ENCODE data around the gene BTG1.
"Not testable (repeated sequence)": the region's sequence is repeated elsewhere in the genome, so short reads cannot be mapped to it uniquely, and the experiment has no call there.

The BTG1 gene

DNA sequence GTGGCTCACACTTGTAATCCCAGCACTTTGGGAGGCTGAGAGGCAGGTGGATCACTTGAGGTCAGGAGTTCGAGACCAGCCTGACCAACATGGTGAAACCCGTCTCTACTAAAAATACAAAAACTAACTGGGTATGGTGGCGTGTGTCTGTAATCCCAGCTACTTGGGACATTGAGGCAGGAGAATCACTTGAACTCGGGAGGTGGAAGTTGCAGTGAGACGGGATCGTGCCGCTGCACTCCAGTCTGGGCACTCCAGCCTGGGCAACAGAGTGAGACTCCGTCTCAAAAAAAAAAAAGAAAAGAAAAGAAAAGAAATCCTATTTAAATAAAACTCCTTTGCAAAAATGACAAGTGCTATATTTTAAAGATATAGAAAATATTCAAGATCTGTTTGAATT is 10.1 kb downstream of the BTG1 start:
- H3K36me3 ChIP-seq (ENCODE audit: control insufficient read depth in 2 of 2, insufficient read depth in 2 of 2, low read length in 2 of 2); H3K9ac ChIP-seq (ENCODE audit: low read depth in 1 of 2, low read length in 2 of 2); H3K27ac ChIP-seq (ENCODE audit: low read depth in 2 of 2, low read length in 2 of 2); H3K4me3 ChIP-seq (ENCODE audit: low read length in 2 of 2); H3K9me3 ChIP-seq (ENCODE audit: control insufficient read depth in 2 of 2, low read length in 2 of 2); H3K27me3 ChIP-seq (ENCODE audit: control insufficient read depth in 2 of 2, insufficient read depth in 2 of 2, low read length in 2 of 2): not testable (repeated sequence)
- peaks cover 23 to 36% of the 10 kb centered on the region in 2 donors for H3K4me1 ChIP-seq (ENCODE audit: control insufficient read depth in 2 of 2, insufficient read depth in 2 of 2, low read length in 2 of 2)

DNA sequence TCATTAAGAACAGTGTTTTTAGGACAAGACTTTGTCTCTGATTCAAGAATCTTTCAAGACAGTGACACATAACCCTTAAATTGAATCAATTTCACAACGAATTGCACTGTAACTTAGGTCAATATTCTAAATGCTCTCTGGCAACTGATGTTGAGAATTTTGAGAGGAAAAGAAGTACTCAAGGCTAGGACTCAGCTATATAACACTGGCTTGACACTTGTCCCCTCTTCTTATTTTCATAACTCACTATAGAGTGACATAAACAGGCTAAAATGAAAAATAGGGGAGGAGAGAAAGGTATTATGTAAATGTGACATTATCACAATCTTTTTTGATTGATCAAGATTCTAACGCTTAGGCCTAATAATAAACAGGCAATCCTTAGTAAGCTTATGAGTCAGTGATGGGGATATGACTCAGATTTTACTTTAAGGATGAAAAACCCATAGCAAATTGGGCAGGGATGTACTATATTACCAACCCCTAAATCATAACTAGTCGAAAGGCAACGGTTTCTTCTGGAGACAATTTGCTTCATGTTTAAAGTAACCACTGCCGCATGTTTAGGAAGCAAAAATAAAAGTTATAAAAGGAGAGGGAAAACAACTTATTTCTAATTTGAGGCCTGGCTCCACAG is 10.9 kb downstream of the BTG1 start:
- peaks cover 23 to 32% of the 10 kb centered on the region in 2 donors for H3K4me1 ChIP-seq (ENCODE audit: control insufficient read depth in 2 of 2, insufficient read depth in 2 of 2, low read length in 2 of 2)
- H3K27ac ChIP-seq (ENCODE audit: low read depth in 2 of 2, low read length in 2 of 2) = peak overlapping the region; percentile 28 to 46
- no peaks in the 10 kb centered on the region for H3K27me3 ChIP-seq (ENCODE audit: control insufficient read depth in 2 of 2, insufficient read depth in 2 of 2, low read length in 2 of 2)
- peaks cover 0 to under 1% of the 10 kb centered on the region in 2 donors for H3K36me3 ChIP-seq (ENCODE audit: control insufficient read depth in 2 of 2, insufficient read depth in 2 of 2, low read length in 2 of 2)
- no peak overlapping the region for H3K4me3 ChIP-seq (ENCODE audit: low read length in 2 of 2)
- H3K9me3 ChIP-seq (ENCODE audit: control insufficient read depth in 2 of 2, low read length in 2 of 2) = no peaks in the 10 kb centered on the region
- peak overlapping the region in 1 of 2 donors; percentile 29 for H3K9ac ChIP-seq (ENCODE audit: low read depth in 1 of 2, low read length in 2 of 2)

DNA sequence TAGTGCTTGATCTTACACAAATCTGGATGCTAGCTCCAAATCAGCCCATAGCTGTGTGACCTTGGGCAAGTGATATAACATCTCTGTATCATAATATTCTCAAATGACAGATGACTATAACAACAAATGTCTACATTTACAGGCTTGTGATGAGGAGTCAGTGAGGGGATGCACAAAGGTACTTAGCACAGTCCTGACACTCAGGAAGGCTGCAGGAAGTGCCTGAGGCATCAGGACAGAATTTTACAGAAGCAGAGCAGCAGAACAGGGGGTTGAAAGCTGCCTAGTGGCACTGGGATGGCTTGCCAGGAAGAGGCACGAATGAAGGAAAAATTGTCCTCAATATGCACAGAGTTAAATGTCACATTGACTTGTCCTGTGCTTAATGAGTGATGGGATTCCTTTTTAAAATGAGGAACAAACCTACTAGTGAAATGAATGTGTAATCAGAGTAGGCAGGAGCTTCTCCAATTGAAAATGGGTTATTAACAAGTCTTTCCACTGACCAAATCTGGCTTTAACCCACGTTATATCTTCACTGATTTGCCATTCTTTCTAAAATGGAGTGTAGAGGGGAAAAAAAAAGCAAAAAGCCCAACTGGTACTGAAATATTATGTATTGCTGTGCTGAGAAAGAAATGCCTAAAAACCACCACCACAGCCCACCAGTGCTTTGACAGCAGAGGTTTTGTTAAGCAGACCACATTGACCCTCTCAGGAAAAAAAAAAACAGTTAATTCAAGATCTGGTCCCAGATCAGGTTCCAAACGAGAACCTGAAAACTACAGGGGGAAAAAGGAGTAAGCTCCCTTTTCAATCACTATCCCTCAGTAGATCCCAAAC is 11.6 kb downstream of the BTG1 start:
- Histone ChIP-seq H3K4me1 (ENCODE audit: control insufficient read depth in 2 of 2, insufficient read depth in 2 of 2, low read length in 2 of 2) (peaks cover 23 to 31% of the 10 kb centered on the region in 2 donors), H3K9ac (ENCODE audit: low read depth in 1 of 2, low read length in 2 of 2) (peak overlapping the region in 1 of 2 donors; percentile 29), H3K4me3 (ENCODE audit: low read length in 2 of 2) (peak overlapping the region in 1 of 2 donors; percentile 43), H3K9me3 (ENCODE audit: control insufficient read depth in 2 of 2, low read length in 2 of 2) (no peaks in the 10 kb centered on the region), H3K36me3 (ENCODE audit: control insufficient read depth in 2 of 2, insufficient read depth in 2 of 2, low read length in 2 of 2) (no peaks in the 10 kb centered on the region), H3K27me3 (ENCODE audit: control insufficient read depth in 2 of 2, insufficient read depth in 2 of 2, low read length in 2 of 2) (no peaks in the 10 kb centered on the region), H3K27ac (ENCODE audit: low read depth in 2 of 2, low read length in 2 of 2) (peak overlapping the region; percentile 28 to 46)

DNA sequence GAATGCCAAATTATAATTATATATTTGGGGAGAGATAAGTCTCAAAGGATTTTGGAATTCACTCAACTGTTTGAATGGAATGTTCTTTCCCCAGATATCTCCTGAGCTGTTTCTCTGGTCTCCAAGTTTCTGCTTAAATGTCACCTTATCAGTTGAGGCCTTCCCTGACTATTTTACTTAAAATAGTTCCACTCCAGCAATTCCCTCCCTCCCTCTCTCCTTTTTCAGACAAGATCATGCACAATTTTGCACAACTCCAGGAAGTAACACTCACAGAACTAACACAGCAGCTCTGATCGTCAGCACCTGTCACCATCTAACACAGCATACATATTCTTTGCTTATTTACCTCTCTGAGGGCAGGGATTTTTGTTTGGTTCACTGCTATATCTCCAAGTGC is 12.5 kb downstream of the BTG1 start:
- no peak overlapping the region for H3K27ac ChIP-seq (ENCODE audit: low read depth in 2 of 2, low read length in 2 of 2)
- H3K9ac ChIP-seq (ENCODE audit: low read depth in 1 of 2, low read length in 2 of 2) = no peak overlapping the region
- H3K4me1 ChIP-seq (ENCODE audit: control insufficient read depth in 2 of 2, insufficient read depth in 2 of 2, low read length in 2 of 2) = peaks cover 23 to 24% of the 10 kb centered on the region in 2 donors
- H3K4me3 ChIP-seq (ENCODE audit: low read length in 2 of 2) = no peak overlapping the region
- H3K9me3 ChIP-seq (ENCODE audit: control insufficient read depth in 2 of 2, low read length in 2 of 2) = no peaks in the 10 kb centered on the region
- H3K36me3 ChIP-seq (ENCODE audit: control insufficient read depth in 2 of 2, insufficient read depth in 2 of 2, low read length in 2 of 2) = no peaks in the 10 kb centered on the region
- H3K27me3 ChIP-seq (ENCODE audit: control insufficient read depth in 2 of 2, insufficient read depth in 2 of 2, low read length in 2 of 2) = no peaks in the 10 kb centered on the region

DNA sequence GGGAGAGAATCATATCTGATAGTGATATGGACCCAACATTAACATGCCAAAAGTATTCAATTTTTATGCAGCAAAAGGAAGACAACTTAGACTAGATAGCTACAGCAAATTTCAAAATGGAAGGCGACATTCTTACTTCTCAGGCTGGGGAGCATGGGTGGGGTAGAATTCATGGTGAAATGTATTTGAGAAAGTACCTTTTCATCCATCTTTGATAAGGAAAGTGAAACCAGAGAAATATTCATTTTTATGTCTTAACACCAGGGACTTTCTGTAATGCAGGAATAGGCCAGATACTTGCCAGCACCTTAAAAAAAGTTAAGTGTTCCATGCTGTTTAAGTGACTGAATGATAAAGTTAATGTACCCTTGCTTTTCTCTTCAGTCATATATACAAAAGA is 13.4 kb downstream of the BTG1 start:
- Histone ChIP-seq H3K27me3 (ENCODE audit: control insufficient read depth in 2 of 2, insufficient read depth in 2 of 2, low read length in 2 of 2) (no peaks in the 10 kb centered on the region), H3K4me1 (ENCODE audit: control insufficient read depth in 2 of 2, insufficient read depth in 2 of 2, low read length in 2 of 2) (peaks cover 18 to 20% of the 10 kb centered on the region in 2 donors), H3K9me3 (ENCODE audit: control insufficient read depth in 2 of 2, low read length in 2 of 2) (no peaks in the 10 kb centered on the region), H3K9ac (ENCODE audit: low read depth in 1 of 2, low read length in 2 of 2) (no peak overlapping the region), H3K4me3 (ENCODE audit: low read length in 2 of 2) (no peak overlapping the region), H3K36me3 (ENCODE audit: control insufficient read depth in 2 of 2, insufficient read depth in 2 of 2, low read length in 2 of 2) (no peaks in the 10 kb centered on the region), H3K27ac (ENCODE audit: low read depth in 2 of 2, low read length in 2 of 2) (no peak overlapping the region)

DNA sequence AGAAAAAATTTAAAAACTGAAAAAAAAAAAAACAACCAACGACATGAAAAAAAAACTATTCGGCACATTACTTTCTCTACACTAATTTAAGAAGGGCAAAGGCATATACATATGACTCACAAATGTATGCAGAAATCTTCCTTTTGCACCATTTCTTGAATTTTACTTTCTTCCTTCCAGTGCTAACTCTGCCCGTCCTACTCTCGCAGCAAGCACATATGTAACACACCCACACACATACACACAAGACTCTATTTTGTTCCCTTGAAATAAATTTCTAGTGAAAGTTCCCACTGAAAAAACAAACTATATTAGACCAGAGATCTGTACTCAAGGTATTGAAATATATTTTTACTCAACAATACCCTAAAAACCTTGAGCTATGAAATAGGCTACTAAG is 14.6 kb downstream of the BTG1 start:
- peaks cover 10 to 13% of the 10 kb centered on the region in 2 donors for H3K4me1 ChIP-seq (ENCODE audit: control insufficient read depth in 2 of 2, insufficient read depth in 2 of 2, low read length in 2 of 2)
- H3K27ac ChIP-seq (ENCODE audit: low read depth in 2 of 2, low read length in 2 of 2) = no peak overlapping the region

DNA sequence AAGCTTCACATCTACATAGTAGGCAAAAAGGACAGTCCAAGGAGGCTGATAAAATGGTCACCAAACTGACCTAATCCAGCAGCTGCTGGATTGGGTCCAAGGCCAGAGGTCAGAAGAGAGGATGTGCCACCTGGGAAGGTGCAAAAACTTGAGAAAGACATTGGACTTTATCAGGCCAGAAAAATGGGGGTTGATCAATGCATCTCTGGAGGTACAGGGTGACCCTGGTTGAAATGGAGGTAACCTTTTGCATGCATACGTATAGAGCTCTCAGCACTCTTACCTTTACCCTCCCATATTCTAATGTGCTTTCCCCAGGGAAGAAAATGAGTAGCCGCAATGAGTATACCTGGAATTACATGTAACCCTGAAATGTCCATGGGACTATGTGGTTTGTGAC is 16.0 kb downstream of the BTG1 start:
- Histone ChIP-seq H3K9me3 (ENCODE audit: control insufficient read depth in 2 of 2, low read length in 2 of 2) (no peaks in the 10 kb centered on the region), H3K9ac (ENCODE audit: low read depth in 1 of 2, low read length in 2 of 2) (no peak overlapping the region), H3K4me1 (ENCODE audit: control insufficient read depth in 2 of 2, insufficient read depth in 2 of 2, low read length in 2 of 2) (peaks cover 8 to 10% of the 10 kb centered on the region in 2 donors), H3K36me3 (ENCODE audit: control insufficient read depth in 2 of 2, insufficient read depth in 2 of 2, low read length in 2 of 2) (no peaks in the 10 kb centered on the region), H3K27ac (ENCODE audit: low read depth in 2 of 2, low read length in 2 of 2) (no peak overlapping the region), H3K27me3 (ENCODE audit: control insufficient read depth in 2 of 2, insufficient read depth in 2 of 2, low read length in 2 of 2) (no peaks in the 10 kb centered on the region), H3K4me3 (ENCODE audit: low read length in 2 of 2) (no peak overlapping the region)

More for the DNA sequence above, 14.6 kb downstream of the BTG1 start:
- no peak overlapping the region for H3K4me3 ChIP-seq (ENCODE audit: low read length in 2 of 2)
- H3K27me3 ChIP-seq (ENCODE audit: control insufficient read depth in 2 of 2, insufficient read depth in 2 of 2, low read length in 2 of 2) = no peaks in the 10 kb centered on the region
- no peak overlapping the region for H3K9ac ChIP-seq (ENCODE audit: low read depth in 1 of 2, low read length in 2 of 2)
- H3K9me3 ChIP-seq (ENCODE audit: control insufficient read depth in 2 of 2, low read length in 2 of 2) = no peaks in the 10 kb centered on the region
- H3K36me3 ChIP-seq (ENCODE audit: control insufficient read depth in 2 of 2, insufficient read depth in 2 of 2, low read length in 2 of 2) = no peaks in the 10 kb centered on the region

DNA sequence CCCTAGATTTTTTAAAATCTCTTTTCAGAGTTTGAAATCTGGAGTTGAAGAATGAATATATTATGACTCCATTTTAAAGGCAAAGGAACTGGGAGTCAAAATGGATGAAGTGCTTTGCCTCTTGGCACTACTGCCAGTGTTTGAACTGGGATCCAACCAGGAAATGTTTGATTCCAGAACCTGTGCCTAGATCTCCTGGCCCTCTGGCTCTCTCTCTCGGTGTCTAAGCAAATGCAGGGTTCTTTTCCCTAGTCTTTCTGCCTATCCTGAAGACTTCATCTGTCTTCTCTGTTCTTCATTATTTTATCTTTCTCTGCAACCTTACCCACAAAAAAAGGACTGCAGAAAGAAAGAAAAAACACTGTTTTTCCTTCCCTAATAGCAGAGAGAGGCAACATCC is 17.0 kb downstream of the BTG1 start:
- Histone ChIP-seq H3K4me1 (ENCODE audit: control insufficient read depth in 2 of 2, insufficient read depth in 2 of 2, low read length in 2 of 2) (peaks cover 5 to 7% of the 10 kb centered on the region in 2 donors), H3K4me3 (ENCODE audit: low read length in 2 of 2) (no peak overlapping the region), H3K27me3 (ENCODE audit: control insufficient read depth in 2 of 2, insufficient read depth in 2 of 2, low read length in 2 of 2) (no peaks in the 10 kb centered on the region)

DNA sequence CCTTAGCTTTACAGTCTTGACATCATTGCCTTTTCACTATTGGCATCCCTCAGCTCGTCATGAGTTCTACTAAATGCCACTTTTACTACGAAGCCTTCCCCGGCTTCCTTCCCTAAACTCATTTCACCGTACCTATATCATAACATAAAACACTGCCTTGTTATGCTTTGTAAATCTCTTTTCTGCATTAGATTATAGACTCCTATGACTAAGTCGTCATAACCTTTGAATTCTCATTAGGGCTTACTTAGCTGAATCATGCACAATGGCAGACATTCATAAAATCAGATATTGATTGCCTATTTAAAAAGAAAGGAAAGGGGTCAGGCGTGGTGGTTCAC is 21.0 kb downstream of the BTG1 start:
- no peak overlapping the region for H3K4me3 ChIP-seq (ENCODE audit: low read length in 2 of 2)
- no peaks in the 10 kb centered on the region for H3K27me3 ChIP-seq (ENCODE audit: control insufficient read depth in 2 of 2, insufficient read depth in 2 of 2, low read length in 2 of 2)
- no peaks in the 10 kb centered on the region for H3K36me3 ChIP-seq (ENCODE audit: control insufficient read depth in 2 of 2, insufficient read depth in 2 of 2, low read length in 2 of 2)
- H3K9ac ChIP-seq (ENCODE audit: low read depth in 1 of 2, low read length in 2 of 2) = no peak overlapping the region
- no peaks in the 10 kb centered on the region for H3K4me1 ChIP-seq (ENCODE audit: control insufficient read depth in 2 of 2, insufficient read depth in 2 of 2, low read length in 2 of 2)
- peaks cover 0 to 3% of the 10 kb centered on the region in 2 donors for H3K9me3 ChIP-seq (ENCODE audit: control insufficient read depth in 2 of 2, low read length in 2 of 2)
- H3K27ac ChIP-seq (ENCODE audit: low read depth in 2 of 2, low read length in 2 of 2) = no peak overlapping the region

More for the DNA sequence above, 17.0 kb downstream of the BTG1 start:
- H3K36me3 ChIP-seq (ENCODE audit: control insufficient read depth in 2 of 2, insufficient read depth in 2 of 2, low read length in 2 of 2) = no peaks in the 10 kb centered on the region
- H3K9me3 ChIP-seq (ENCODE audit: control insufficient read depth in 2 of 2, low read length in 2 of 2) = no peaks in the 10 kb centered on the region
- H3K9ac ChIP-seq (ENCODE audit: low read depth in 1 of 2, low read length in 2 of 2) = no peak overlapping the region
- H3K27ac ChIP-seq (ENCODE audit: low read depth in 2 of 2, low read length in 2 of 2) = no peak overlapping the region

Measured in mucosa of rectum (tissue), 2 donors.